GM21737 (cell line): ENCODE data around the gene THOC1.

Source experiments
- ATAC-seq: cut with Tn5 transposase; IDR thresholded peaks from one replicate; pipeline ENCODE4 v1.9.1; 2021; ENCODE audit warnings: mild to moderate bottlenecking, moderate library complexity; ENCODE audit not compliant: unreplicated experiment

THOC1 gene

DNA sequence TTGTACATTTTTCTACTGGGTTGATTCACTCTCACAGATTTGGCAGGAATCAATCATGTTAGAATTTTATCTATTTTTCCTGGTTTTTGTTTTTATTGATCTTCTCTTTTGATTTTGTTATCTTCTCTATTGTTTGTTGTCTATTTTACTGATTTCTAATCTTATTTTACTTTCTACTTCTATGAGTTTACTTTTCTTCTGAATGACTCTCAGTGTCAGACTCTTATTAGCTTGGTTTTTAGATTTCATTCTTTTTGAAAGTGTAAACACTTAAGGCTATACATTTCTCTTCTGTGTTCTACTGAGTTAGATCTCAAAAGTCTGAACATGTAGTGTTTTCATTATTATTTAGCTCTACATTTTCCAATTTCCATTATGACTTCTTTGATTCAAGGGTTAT lies 47.1 kb downstream of the THOC1 start:
- ATAC-seq = no peak

DNA sequence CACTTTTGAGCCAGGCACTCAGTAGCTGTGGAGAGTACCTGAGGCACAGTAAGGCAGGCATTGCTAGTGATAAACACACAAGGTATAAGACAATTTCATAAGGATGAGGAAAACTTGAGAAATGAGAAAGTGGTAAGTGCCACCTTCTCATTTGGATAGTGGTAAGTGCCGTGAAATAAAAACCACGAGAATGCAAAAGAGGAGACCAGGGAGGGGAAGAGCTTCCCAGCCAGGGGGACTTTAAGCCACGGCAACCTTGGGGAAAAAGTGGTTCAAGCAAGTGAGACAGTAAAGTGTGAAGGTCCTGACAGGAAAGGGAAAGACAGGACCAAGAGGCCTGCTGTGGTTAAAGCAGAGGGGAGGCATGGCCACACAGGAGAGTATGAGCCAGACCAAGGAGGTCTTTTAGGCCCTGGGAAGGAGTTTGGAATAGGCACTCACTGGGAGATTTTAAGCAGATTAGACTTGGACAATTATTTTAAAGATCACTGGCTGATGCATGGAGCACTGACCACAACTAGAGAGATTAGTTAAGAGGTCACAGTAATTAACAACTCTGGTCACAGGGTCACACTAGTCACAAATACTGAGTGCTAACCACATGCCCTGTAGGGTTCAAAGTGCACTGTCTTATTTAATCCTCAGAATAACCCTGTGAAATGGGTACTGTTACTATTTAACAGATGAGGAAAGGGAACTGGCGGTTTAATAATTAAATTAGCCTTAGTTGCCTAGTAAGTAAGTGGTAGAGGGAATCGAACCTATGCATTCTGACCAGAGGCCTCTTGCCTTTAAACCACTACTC lies 50.1 kb downstream of the THOC1 start:
- no peak for ATAC-seq

DNA sequence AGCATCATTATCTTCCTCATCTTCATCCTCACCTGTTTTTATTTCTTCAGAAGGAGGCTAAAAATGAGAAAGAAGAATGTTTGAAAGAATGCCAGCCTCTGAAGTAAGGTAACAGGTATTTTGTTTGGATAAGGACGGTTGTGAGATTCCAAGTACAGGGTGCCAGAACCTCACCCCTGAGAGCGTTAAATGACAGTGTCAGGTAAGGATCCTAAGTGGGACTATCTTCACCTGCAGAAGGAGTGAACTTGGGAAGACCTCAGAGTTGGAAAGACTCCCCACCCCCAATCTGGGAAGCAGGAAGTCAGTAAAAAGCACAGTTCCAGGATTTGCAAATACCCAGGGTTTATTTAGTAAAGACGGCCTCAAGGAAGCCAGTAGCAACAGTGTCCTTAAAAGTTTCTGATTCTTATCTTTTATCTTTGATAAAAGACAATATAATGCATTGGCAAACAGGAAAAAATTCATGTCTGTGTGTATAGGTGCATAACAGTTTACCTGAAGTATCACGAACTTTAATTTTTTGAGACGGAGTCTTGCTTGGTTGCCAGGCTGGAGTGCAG lies 52.3 kb downstream of the THOC1 start:
- ATAC-seq = no peak

DNA sequence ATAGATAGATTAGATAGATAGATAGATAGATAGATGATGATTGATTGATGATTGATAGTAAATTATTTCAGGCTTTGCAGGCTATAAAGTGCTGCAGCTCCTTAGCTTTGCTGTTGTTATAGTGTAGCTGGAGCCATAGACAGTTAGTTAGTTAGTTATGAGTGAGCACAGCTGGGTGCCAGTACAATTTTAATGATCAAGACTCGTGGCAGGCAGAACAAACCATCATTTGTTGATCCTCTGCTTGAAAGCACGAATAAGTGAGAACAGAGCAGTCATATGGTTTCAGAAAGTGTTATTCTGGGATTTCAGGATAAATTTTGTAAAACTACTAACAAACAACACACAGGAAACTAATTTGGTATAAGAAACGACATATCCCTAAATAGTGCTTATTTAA lies 53.9 kb downstream of the THOC1 start:
- ATAC-seq = no peak

DNA sequence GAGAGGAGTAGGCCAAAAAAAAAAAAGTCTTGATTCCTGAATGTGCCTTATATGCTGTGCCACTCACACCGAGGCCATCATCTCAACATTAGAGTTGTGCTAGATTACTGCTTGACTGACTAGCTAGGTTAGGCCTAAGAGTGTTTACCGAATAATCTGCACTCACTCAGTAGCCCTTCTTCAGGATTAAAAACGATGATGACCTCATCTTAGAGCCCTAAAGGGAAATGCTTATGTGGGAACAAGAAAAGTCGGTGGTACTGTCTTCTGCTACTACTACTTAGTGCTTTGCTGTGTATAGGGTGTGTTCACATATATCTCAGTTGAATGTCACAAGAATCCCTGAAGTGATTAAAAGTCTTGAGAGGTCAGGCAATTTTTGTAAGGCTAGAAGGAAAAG lies 54.3 kb downstream of the THOC1 start:
- ATAC-seq = no peak

GRCh38 chr18:212780-213179 lies 55.1 kb downstream of the THOC1 start:
- no peak for ATAC-seq

DNA sequence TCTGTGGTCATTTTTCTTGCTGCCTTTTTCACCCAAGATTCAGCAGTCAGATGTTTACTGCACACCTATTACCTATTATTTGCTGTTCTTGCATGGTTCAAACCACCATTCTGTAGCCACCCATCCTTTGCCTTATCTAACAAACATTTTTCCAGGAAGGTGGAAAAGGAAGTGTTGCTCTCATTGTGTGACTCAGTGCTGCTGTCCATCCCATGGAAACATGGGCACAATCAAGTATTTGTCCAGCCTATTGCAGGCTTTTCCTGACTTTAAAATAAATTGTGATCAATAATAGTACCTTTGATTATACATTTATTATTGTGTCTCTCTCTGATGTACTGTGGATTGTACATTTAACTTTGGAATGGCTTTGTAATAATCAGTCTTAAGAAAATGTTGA lies 56.3 kb downstream of the THOC1 start:
- ATAC-seq = no peak

DNA sequence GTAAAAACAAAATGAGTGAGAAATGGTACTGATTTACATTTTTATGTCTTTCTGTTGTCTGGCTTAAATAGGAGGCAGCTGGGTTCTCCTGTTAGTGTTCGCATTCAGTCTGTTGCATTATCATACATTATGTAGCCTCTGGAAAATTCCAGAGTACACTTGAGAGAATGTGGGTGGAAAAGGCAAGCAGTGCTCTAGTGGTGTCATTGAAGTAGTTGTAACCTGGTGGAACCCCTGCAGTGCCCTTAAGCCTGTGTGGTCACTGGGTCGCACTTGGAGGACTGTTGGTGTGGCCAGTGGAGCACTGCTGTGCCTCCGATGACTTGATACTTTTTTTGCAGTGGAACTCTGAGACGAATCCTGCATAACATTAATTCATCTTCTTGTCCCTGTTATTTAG lies 57.1 kb downstream of the THOC1 start:
- no peak for ATAC-seq

DNA sequence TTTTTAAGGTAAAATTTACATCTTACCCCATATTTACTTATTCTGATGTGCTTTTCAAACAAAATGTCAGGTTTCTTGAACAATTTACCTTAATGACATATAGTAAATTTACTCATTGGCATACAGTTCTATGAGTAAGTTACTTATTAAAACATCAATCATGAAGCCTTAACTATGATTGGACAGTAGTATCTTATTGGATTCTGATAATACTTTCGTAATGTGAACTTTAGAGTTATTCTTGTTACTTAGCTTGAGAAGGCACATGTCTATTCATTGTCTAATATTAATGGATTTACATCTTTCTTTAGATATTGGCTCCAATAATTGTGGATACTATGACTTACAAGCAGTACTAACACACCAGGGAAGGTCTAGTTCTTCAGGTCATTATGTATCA lies 57.8 kb downstream of the THOC1 start:
- ATAC-seq = no peak

DNA sequence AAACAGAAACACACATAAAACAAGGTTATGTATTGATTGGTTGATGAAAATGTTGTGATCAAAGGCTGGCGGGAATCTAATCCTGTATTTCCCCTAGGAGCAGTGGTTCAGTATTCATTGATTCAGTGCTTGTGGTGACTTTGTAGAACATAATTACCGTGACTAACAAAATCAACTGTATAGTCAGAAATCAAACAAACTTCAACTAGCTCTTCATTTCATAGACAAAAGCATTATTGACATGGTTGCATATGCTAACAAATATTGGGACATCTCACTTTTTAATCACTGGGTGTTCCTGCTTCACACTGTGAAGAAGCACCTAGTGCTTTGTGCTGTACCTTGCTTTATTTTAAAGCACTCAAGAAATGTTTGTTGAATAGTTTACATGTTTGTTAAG lies 68.1 kb downstream of the THOC1 start:
- ATAC-seq = no peak

DNA sequence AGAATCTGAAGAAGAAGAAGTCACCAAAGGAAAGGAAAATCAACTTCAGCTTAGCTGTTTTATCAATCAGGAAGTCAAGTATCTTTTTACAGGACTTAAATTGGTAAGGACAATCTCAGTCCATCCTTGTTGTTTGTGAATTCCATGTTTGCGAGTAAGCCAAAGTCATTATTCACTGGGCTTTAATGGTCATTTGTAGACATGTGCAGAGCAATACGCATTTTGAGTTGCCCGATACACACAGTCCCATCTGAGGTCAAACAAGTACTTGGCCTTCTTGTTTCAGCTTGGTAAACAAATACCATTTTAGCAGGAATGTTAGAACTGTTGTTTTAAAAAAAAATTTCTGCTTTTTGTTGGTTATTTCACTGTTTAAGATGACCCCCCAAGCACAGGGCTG lies 68.6 kb downstream of the THOC1 start:
- no peak for ATAC-seq

- no peak for ATAC-seq
Observed at GRCh38 chr18:195651-196050, 72.2 kb downstream of the THOC1 start.

DNA sequence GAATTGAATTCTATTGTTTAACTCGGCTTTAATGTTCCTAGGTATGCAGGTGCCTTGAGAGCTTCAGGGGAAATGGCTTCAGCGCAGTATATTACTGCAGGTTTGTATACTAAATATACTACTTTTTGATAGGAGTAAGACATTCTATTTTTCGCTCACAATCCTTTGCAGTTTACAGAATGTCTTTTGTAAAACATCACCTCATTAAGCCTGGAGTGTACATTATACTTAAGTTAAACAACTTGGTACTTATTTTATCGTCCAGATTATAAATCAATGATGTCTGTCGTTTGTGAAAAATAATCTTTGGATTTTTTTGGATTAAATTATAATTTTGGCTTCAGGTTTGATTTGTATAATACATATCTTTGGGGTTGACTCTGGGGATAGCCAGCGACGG lies 75.0 kb downstream of the THOC1 start:
- no peak for ATAC-seq

GRCh38 chr18:191725-192124 lies 76.1 kb downstream of the THOC1 start:
- ATAC-seq = no peak

DNA sequence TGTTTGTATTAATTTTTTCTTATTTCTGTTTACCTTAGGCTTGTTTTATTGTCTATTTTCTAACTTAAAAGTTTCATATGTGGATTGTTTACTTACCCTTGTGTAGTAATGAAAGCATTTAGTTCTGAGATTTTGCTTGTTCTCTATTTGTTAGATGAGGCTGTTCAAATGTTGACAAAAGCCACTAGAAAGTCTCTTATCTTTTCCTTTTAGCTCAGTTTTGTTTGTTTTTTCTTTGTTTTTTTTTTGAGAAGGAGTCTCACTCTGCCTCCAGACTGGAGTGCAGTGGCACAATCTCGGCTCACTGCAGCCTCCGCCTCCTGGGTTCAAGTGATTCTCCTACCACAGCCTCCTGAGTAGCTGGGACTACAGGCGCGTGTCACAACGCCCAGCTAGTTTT lies 78.6 kb downstream of the THOC1 start:
- ATAC-seq = no peak

- ATAC-seq = no peak
Observed at GRCh38 chr18:183769-184168, 84.1 kb downstream of the THOC1 start.

GRCh38 chr18:181711-182110 lies 86.1 kb downstream of the THOC1 start:
- no peak for ATAC-seq

- no peak for ATAC-seq
Observed at GRCh38 chr18:179499-179898, 88.3 kb downstream of the THOC1 start.

DNA sequence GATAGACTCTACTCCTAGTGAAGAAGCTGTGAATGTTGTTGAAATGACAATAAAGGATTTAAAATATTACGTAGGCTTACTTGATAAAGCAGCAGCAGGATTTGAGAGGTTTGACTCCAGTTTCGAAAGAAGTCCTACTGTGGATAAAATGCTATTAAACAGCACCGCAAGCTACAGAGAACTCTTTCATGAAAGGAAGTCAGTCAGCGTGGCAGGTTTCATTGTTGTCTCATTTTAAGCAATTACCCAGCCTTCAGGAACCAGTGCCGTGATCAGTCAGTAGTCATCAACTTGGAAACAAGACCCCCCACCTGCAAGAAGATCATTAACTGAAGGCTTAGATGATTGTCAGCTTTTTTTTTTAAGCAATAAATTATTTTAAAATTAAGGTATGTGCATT lies 95.5 kb downstream of the THOC1 start:
- no peak for ATAC-seq
